Fibroblast of lung (primary cell): ENCODE data around the gene HAPLN1. TPM values are rescaled to one million over a fixed set of nuclear protein-coding genes. Genes with fewer than 3 reads are reported as not detected.

Source experiments
- DNase-seq, 2 donors: peaks; one replicate each; pipeline versions ENCODE4 v3.0.0 to v3.0.0-alpha.2; 2010; ENCODE audit warnings: low read depth in 2 of 2
- H2AFZ ChIP-seq: 2 replicates; pipeline ENCODE4 v1.5.1; 2012; ENCODE audit warnings: low read length, control low read depth, inconsistent platforms
- H3K27ac ChIP-seq: 2 replicates; pipeline ENCODE4 v1.5.1; 2011; ENCODE audit warnings: low read length, control low read depth; ENCODE audit not compliant: insufficient read depth
- H3K27me3 ChIP-seq: 2 replicates; pipeline ENCODE4 v1.5.1; 2011; ENCODE audit warnings: mild to moderate bottlenecking, low read length; ENCODE audit not compliant: control insufficient read depth, insufficient read depth
- H3K36me3 ChIP-seq: 2 replicates; pipeline ENCODE4 v1.5.1; 2011; ENCODE audit warnings: low read length; ENCODE audit not compliant: control insufficient read depth, insufficient read depth
- H3K4me1 ChIP-seq: 2 replicates; pipeline ENCODE4 v1.5.1; 2011; ENCODE audit warnings: low read length; ENCODE audit not compliant: control insufficient read depth, insufficient read depth; ENCODE audit errors: extremely low read depth
- H3K4me2 ChIP-seq: 2 replicates; pipeline ENCODE4 v1.5.1; 2011; ENCODE audit warnings: low read length, control low read depth; ENCODE audit not compliant: insufficient read depth; ENCODE audit errors: extremely low read depth
- H3K4me3 ChIP-seq, 4 experiments: fragments of 200-600 bp in 1 of 4; sonication (generic) in 1 of 4; replicated peaks in 1 of 4; 2 replicates each; pipeline ENCODE4 v1.5.1; 2011 to 2016; ENCODE audit warnings: low read length in 4 of 4, low read depth in 3 of 4, mild to moderate bottlenecking in 3 of 4, control low read depth in 2 of 4, inconsistent platforms in 1 of 4, mixed read lengths in 1 of 4; ENCODE audit not compliant: insufficient read depth in 1 of 4; ENCODE audit errors: control extremely low read depth in 1 of 4
- H3K79me2 ChIP-seq: 2 replicates; pipeline ENCODE4 v1.5.1; 2012; ENCODE audit warnings: mild to moderate bottlenecking, low read length, inconsistent platforms; ENCODE audit not compliant: control insufficient read depth, insufficient read depth
- H3K9ac ChIP-seq: 2 replicates; pipeline ENCODE4 v1.5.1; 2011; ENCODE audit warnings: mild to moderate bottlenecking, low read length, control low read depth; ENCODE audit not compliant: insufficient read depth
- H3K9me3 ChIP-seq: 2 replicates; pipeline ENCODE4 v1.5.1; 2012; ENCODE audit warnings: low read depth, low read length; ENCODE audit not compliant: control insufficient read depth, insufficient read depth
- H4K20me1 ChIP-seq: 2 replicates; pipeline ENCODE4 v1.5.1; 2011; ENCODE audit warnings: low read length; ENCODE audit not compliant: control insufficient read depth, insufficient read depth; ENCODE audit errors: extremely low read depth
- CTCF ChIP-seq, 2 donors: IDR thresholded peaks in 1 of 2; conservative IDR thresholded peaks in 1 of 2; 1 replicate in 1 of 2; 2 replicates in 1 of 2; pipeline ENCODE4 v1.5.1; 2011 to 2012; ENCODE audit warnings: low read length in 2 of 2, control low read depth in 1 of 2, inconsistent platforms in 1 of 2, low read depth in 1 of 2, mild to moderate bottlenecking in 1 of 2
- EZH2 ChIP-seq: IDR thresholded peaks from 2 replicates; pipeline ENCODE4 v1.5.1; 2012; ENCODE audit warnings: low read length, control low read depth, mild to moderate bottlenecking; ENCODE audit errors: missing control alignments
- polyA minus RNA-seq: library from RNA; depleted of rRNA, polyadenylated mRNA; stranded (reverse); fragments of >200 nt; gene quantifications from 2 replicates; pipeline ENCODE4 v1.2.3, GENCODE V29; 2011; ENCODE audit warnings: low replicate concordance
- polyA plus RNA-seq, 2 donors: library from polyadenylated mRNA; depleted of rRNA in 1 of 2; stranded (reverse) in 1 of 2; unstranded in 1 of 2; fragments of >200 nt; gene quantifications; 2 replicates each; pipeline ENCODE4 v1.2.1, GENCODE V29; 2011 to 2012; ENCODE audit warnings: missing spikeins in 1 of 2
- total RNA-seq: library from RNA; depleted of rRNA; stranded (reverse); fragments of >200 nt; gene quantifications from 2 replicates; pipeline ENCODE4 v1.2.1, GENCODE V29; 2014

Gene HAPLN1
- total RNA-seq (0.17 TPM in 1 of 2 replicates, not detected in the other), polyA plus RNA-seq (0.44 and 7.7 TPM in 2 replicates), polyA minus RNA-seq (4.6 TPM in 1 of 2 replicates, not detected in the other)
- polyA plus RNA-seq (2012) = 0.24 and 2.4 TPM in 2 replicates

- peak within 1 kb of the TSS; percentile 50 to 63 (median 60) for H3K4me3 ChIP-seq
- H2AFZ ChIP-seq = peak within 1 kb of the TSS; percentile 86
- H3K9me3 ChIP-seq = no peaks in the 10 kb centered on the region
- H3K27ac ChIP-seq = no peak within 1 kb of the TSS
- peak within 1 kb of the TSS; percentile 86 for H3K4me2 ChIP-seq
- H3K4me1 ChIP-seq = peaks cover 2% of the 10 kb centered on the region
- no peaks in the 10 kb centered on the region for H3K79me2 ChIP-seq
- peak in 1 of 2 donors; percentile 36 for DNase-seq
- no peak within 1 kb of the TSS for H3K9ac ChIP-seq
- no peaks in the 10 kb centered on the region for H3K36me3 ChIP-seq
- TF ChIP-seq CTCF (conservative IDR thresholded peaks at IDR 0.05 in 1 of 2, IDR thresholded peaks at IDR 0.05 in 1 of 2; ENCODE audit: low read depth in 1 of 2, low read length in 2 of 2) (no peak), EZH2 (no peak)
- no peaks in the 10 kb centered on the region for H3K27me3 ChIP-seq
- no peaks in the 10 kb centered on the region for H4K20me1 ChIP-seq
Observed at GRCh38 chr5:83720836-83721537, at the start of gene HAPLN1. Gene HAPLN1 (minus strand): TSS chr5:83720855. CDS start chr5:83673523, 47,332 bp downstream.

DNA sequence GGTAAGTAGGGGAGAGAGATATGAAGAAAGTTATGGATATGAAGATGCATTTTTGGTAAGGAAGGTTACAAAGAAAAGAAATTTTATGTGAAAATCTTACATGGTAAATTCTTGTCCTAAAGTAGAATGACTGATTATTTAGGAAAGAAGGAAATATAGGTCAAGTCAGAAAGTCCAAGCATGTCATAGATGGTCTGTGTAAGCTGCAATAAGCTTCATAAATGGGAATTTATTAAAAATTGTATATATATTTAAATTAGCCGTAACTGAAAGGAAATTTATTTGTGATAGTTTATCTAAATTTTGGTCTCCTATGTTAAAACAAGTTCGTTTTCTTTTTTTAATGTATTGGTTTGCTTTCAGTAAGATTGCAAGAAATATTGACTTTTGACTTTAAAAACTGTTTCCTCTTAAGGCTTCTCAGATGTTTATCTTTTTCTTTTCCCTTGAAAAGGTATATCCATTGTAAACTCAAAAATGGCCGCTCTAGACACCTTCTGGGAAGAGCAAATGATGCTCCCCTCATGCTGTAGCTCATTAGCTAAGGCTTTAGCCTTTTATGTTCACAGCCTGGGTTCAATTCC is 46.8 kb upstream of the HAPLN1 start:
- Histone ChIP-seq H2AFZ (no peak overlapping the region), H3K79me2 (no peaks in the 10 kb centered on the region), H3K9me3 (no peaks in the 10 kb centered on the region), H3K9ac (no peak overlapping the region), H3K4me2 (no peak overlapping the region), H3K36me3 (no peaks in the 10 kb centered on the region), H4K20me1 (no peaks in the 10 kb centered on the region), H3K4me3 (no peak overlapping the region), H3K27ac (no peak overlapping the region), H3K27me3 (no peaks in the 10 kb centered on the region), H3K4me1 (no peaks in the 10 kb centered on the region)
- DNase-seq = peak; percentile 6 to 9
- no peak for TF ChIP-seq EZH2
- TF ChIP-seq CTCF (conservative IDR thresholded peaks at IDR 0.05 in 1 of 2, IDR thresholded peaks at IDR 0.05 in 1 of 2; ENCODE audit: low read depth in 1 of 2, low read length in 2 of 2) = no peak

DNA sequence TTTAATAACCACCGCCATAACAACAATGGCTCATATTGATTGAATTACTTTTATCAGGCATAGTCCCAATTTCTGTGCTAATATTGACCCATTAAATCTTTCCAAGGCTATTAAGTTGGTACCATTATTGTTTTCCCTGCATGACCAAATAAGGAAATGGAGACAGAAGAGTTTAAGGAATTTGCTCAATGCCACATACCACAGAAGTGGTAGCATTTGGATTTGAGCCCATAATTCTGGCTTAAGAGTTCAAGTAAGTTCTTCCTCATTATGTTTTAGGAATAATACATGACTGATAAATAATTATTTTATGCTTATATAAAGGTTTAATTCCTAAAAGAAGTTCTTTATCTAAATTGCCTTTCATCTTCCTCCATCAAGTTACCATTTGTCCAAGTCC is 43.4 kb upstream of the HAPLN1 start:
- Histone ChIP-seq H3K27me3 (no peaks in the 10 kb centered on the region), H4K20me1 (no peaks in the 10 kb centered on the region), H3K36me3 (no peaks in the 10 kb centered on the region), H3K4me2 (no peak overlapping the region), H3K4me3 (no peak overlapping the region), H2AFZ (no peak overlapping the region), H3K9me3 (no peaks in the 10 kb centered on the region), H3K27ac (no peak overlapping the region), H3K79me2 (no peaks in the 10 kb centered on the region), H3K9ac (no peak overlapping the region), H3K4me1 (no peaks in the 10 kb centered on the region)
- DNase-seq = peak in 1 of 2 donors; percentile 27
- TF ChIP-seq CTCF (conservative IDR thresholded peaks at IDR 0.05 in 1 of 2, IDR thresholded peaks at IDR 0.05 in 1 of 2; ENCODE audit: low read depth in 1 of 2, low read length in 2 of 2) = no peak
- TF ChIP-seq EZH2 = no peak
